Measurements from ENCODE around the gene NASP.

- TF ChIP-seq, protein P1, sequence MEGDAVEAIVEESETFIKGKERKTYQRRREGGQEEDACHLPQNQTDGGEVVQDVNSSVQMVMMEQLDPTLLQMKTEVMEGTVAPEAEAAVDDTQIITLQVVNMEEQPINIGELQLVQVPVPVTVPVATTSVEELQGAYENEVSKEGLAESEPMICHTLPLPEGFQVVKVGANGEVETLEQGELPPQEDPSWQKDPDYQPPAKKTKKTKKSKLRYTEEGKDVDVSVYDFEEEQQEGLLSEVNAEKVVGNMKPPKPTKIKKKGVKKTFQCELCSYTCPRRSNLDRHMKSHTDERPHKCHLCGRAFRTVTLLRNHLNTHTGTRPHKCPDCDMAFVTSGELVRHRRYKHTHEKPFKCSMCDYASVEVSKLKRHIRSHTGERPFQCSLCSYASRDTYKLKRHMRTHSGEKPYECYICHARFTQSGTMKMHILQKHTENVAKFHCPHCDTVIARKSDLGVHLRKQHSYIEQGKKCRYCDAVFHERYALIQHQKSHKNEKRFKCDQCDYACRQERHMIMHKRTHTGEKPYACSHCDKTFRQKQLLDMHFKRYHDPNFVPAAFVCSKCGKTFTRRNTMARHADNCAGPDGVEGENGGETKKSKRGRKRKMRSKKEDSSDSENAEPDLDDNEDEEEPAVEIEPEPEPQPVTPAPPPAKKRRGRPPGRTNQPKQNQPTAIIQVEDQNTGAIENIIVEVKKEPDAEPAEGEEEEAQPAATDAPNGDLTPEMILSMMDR (IDR thresholded peaks at IDR 0.05; ENCODE audit: poor library complexity) = no peak
- TF ChIP-seq EZH2phosphoT487 (IDR thresholded peaks at IDR 0.05; ENCODE audit: low read depth, severe bottlenecking, unreplicated experiment) = no peak
These were observed 63.6 kb downstream of the NASP start for GRCh38 chr1:45647248-45648021.

All from hepatocyte (in vitro differentiated cells).